NCI-H1417 treated with DMSO at 0.1 percent for 48 hours (cell line): ENCODE results near the gene DOP1A.
"Not testable (repeated sequence)": the region's sequence is repeated elsewhere in the genome, so short reads cannot be mapped to it uniquely, and the experiment has no call there.

Experiments
- DNase-seq: peaks from one replicate; lab custom pipeline; 2025; lab: John Stamatoyannopoulos, UW

The DOP1A gene

DNA sequence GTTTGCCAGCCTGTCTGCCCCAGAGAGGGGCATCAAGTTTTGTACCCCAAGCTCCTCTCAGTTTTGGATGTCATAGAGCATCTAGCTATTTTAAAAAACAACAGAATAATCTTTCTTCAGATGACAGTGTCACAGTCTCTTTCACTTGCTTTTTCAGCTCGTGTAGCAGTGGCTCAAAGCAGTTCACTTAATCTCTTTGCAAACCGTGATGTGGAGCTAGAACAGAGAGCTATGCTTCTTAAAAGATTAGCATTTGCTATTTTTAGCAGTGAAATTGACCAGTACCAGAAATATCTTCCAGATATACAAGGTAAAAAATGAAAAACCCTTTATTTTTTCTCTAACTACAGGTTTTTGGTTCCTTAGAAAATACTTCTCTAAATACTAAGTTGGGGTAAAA, 88.3 kb downstream of the DOP1A start:
- DNase-seq, result no peak

DNA sequence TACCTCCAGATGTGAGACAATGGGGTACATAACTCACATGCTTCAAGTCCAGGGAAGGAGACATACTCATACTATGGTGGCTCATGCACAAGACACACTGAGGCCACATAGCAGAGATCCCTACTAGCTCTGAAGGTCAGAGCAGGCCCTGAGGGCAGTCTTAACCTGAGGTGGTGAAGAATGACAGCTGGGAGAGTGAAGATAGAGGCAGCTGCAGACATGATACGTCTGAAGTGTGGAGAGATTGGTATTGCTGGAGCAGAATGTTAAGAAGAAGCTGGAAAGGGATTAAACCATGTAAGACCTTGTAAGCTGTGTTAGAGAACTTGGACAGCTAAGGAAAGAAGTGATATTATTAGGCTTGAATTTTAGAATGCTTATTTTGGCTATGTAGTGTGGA, 92.7 kb downstream of the DOP1A start:
- no peak for DNase-seq

DNA sequence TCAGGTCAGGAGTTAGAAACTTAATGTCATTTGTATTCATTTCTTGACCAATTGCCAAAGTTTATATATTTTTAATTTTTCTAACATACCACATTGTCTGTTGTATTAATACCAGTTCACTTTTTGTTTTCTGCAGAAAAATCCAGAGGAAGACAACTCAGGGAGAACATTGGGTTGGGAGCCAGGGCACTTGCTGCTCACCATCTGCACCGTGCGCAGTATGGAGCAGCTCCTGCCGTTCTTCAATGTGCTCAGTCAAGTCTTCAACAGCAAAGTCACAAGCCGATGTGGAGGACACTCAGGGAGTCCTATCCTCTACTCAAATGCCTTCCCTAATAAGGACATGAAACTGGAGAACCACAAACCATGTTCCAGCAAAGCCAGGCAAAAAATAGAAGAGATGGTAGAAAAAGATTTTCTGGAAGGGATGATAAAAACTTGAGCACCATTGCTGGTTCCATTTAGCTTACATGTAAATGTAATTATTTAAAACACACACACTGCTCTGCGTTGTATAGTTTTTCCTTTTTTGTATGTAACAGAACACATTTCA, 100.3 kb downstream of the DOP1A start:
- no peak for DNase-seq

DNA sequence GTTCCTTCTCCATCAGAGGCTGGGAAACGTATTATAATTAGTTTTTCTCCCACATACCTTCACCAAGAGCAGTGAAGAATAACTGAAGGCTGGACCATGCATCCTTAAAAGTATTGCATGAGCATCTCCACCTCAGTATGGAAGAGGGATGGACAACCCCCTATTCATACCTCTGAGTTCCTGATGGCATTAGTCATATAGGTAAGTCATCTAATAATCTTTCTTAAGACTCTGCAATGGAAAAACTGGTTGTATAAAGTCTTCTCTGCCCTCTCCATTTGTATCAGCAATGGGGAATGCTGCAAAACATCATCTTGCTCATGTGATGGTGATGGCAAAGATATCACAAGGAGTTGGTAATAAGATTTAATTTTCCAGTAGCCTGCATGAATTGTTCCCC, 101.1 kb downstream of the DOP1A start:
- DNase-seq, result no peak

DNA sequence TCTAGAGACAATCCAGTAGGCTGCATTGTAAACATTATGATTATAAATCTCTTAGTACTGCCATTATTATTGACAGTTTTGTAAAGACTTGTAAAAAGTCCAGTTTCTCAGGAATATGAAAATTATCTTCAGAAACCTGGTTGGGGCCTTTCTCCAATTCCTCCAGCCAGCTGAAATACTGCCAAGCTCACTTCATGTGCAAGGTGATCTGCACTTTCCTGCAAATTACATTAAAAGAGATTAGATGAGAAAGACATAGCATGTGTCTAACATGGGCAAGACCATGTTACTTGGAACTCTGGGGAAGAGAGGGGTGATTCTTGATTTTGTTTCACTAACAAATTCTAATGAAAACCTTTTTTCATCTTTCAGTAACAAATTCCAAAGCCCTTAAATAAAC, 101.6 kb downstream of the DOP1A start:
- DNase-seq, result no peak

DNA sequence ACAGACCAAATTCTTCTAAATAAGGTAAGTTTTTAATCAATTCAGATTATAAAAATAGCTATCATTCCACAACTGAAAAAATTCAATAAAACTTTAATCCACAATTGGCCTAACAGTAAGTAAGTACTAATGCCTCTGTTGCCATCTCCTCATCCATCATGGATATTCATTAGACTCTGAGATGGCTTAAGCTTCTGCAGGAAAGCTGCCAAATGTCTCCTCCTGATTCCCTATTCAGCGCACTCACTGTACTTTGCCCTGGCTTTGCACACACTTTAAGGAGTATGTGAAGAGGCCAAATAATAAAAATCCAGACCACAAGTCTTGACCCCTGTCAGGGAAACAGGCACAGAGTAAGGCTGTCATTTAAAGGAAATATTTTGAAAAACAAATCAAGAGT, 102.0 kb downstream of the DOP1A start:
- DNase-seq, result no peak

DNA sequence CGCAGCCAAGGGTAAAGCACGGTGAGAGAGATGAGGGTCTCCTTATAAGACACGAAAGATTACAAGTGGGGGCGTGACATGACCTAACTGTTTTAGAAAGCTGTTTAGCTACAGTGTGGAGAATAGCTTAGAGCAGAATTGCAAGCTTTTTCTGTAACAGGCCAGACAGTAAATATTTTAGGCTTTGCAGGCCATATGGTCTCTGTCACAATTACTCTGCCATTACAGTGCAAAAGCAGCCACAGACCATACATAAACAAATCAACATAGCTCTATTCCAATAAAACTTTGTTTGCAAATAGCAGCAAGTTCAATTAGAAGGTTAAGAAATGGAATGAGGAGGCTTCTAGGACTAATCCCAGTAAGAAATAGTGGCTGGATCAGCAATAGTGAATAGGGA, 108.8 kb downstream of the DOP1A start:
- no peak for DNase-seq

DNA sequence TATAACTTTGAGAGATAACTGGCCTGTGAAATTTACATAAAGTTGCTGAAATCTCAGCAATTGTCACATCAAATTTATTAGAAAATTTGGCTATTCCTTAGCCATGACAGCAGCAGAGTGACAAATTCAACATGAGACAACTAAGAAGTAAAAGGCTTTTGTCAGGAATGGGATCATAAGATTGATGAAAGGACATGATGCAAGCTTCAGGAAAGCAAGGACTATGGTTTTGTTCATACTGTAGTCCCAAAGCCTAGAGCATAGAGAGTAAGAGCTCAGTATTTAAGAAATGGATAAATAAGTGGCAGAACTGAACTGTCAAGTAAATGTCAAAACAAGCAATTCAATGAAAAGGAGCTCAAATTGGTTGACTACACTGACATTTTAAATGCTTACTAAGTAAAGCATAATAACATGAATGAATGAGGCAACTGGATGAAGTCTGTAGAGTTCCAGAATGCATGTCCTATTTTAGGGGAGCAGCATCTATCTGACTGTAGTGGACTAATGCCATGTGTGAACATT, 113.0 kb downstream of the DOP1A start:
- DNase-seq, result no peak

DNA sequence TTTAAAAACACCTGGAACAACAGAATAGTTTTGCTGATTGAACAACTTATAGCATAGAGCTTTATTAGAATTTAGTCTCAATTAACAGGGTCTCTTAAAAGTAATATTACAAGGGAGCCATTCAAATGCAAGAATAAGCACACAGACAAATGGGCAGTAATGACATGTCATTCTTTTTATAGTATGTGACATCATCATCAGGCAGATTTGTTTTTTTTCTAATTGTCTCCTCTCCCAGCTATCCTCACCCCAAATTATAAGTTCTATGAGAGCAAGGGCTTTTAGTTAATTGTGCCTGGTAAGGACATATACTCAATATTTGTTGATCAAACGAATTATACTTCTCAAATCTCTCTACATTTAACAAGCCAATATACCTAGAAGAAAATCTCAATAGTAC, 114.6 kb downstream of the DOP1A start:
- no peak for DNase-seq

DNA sequence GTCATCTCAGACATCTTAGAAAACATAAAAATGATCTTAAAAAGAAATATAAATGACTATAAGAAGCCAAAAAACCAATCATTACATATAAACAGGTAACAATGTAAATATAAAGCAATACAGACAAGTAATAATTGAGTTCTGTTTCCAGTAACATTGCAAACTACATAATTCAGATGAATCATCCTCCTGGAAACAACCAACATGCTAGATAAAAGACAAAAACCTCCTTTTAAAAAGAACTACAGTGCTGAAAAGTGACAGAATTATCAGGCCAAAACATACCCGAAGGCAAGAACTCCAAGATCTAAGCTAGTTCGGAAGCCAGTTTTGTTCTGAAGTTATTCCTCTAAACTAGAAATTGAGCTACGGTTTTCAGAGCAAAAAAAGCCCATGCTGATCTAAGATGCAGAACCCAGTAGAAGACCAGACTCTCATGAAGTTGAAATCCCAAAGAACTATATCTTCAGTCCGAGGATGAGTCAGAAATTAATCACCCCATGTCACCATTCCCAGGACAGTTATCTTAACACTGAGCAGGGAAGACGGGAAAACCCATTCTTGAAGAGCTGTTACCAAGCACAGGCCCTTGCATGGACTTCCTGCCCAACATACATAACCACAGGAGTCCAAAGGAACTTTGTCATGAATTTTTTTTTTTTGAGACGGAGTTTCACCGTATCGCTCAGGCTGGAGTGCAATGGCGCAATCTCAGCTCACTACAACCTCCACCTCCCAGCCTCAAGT, 115.8 kb downstream of the DOP1A start:
- no peak for DNase-seq

DNA sequence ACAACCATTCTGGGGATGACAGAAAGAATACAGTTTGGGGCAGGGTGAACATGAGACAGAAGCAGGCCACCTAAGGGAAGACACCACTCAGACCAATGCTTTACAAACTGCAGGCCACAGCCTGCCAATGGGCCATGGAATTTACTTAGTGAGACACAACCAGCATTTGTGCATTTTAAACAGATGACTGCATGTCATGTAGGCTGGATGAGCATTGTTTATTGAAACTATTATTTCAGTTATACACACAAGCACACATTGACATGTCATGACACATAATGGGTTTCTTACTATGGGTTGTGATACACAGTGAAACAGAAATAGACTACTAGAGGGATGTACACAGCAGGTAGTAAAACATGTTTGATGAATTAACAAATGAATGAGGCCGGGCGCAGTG, 117.6 kb downstream of the DOP1A start:
- no peak for DNase-seq

DNA sequence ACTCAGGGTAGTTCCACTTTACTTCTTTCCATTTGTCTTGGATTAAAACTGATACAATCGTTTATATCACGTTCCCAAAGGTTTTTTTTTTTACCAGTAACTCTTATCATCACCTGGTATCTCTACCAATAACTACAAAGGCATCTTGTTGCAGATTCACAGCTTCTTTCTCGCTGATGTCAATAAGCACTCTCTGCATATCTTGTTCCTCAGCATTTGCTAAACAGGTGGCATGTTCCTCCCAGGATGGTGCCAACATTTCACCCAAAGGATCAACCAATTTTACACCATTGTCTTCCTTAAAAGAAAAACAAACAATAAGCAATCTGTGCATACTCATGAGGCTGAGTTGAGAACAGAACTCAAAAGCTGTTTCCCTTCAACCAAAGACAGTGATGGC, 121.0 kb downstream of the DOP1A start:
- DNase-seq, result no peak

DNA sequence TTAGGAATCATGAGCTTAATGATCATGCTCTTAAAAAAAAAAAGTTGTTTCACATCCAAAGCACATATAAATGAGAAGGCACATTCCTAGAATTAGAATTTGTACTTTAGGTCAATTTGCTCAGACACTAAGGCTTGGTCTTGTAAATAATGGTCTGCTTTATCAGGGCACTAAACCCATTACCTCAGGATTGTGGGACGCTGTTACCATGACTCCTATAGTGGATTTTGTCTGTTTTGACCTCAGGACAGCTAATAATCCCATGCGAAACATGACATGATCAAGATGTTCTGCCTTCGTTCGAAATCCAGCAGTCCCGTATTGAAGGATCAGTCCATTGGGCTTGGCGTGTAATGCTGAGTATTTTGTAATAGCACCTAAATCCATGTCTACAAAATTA, 123.2 kb downstream of the DOP1A start:
- DNase-seq, result no peak

DNA sequence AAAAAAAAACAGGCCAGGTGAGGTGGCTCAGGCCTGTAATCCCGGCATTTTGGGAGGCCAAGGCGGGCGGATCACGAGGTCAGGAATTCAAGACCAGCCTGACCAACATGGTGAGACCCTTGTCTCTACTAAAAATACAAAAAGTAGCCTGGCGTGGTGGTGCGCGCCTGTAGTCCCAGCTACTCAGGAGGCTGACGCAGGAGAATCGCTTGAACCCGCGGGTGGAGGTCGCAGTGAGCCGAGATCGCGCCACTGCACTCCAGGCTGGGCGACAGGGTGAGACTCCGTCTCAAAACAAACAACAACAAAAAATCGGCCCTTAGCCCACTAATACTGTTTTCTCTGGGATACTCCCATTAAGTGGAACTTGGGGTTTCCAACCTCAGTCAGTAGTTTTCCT, 124.5 kb downstream of the DOP1A start:
- DNase-seq, result not testable (repeated sequence)

DNA sequence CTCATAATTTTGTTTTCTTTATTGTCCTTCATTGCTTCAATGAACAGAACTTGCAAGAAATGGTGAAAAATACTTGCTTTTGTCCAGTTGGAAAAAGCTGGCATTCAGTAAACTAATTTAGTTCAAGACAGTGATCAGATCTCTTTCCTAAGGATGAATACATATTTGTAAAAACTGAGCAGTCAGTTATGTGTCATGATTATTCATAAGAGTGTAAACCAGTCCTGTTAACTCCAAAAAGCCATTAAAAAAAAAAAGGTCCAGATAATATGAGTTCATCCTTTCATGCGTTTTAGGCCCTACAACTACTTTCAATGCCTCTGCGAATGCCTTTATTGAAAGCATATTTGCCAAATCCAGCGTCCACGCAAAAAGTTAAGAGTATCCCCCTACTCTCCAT, 125.0 kb downstream of the DOP1A start:
- DNase-seq, result no peak

DNA sequence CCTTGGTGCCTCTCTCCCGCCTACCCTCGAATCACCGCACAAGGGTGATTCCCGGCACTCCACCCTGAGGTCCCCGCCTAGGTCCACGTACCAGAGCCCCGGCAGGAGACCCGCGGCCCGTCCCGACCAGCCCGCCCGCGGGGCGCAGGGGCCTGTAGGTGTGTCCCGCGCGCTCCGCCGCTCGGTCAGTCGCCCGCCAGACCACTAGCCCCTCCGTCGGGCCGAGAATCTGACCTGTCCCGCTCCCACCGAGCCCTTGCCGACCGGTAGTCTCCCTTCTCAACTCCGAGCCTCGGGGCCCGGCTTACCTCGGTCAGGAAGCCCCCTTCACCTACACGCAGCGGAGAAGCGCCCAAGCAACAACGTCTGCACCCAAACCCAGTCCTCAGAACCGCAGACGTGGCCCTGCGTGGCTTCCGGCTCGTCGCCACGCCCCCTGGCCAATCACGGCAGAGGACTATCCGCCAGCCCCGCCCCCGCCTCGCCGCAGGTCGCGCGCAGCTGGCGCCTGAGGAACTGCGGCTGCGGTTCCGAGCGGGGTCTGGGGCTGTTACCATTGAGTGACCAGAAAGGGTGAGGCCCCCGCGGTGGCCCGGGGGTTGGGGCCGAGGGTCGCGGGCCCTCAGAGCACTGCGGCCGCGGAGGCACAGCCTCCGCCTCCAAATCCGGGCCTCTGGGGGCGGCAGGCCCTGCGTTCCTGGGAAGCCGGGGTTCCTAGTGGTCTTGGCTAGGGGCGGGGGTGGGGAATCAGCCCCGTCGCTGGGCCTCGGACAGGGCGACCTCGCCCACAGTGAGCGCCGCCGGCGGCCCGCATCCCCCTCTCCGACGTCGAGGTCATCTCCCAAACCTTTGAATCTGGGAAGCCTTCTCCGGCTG, 125.6 kb downstream of the DOP1A start, which contains the start of the genes PGM3 and RWDD2A:
Gene PGM3 (minus strand): TSS at position 395 of the 876 bp plus-strand sequence. CDS start 2,253 bp downstream, outside the sequence.
Gene RWDD2A (plus strand): TSS at position 487 of the 876 bp plus-strand sequence. CDS start 1,095 bp downstream, outside the sequence.
- DNase-seq, result no peak

DNA sequence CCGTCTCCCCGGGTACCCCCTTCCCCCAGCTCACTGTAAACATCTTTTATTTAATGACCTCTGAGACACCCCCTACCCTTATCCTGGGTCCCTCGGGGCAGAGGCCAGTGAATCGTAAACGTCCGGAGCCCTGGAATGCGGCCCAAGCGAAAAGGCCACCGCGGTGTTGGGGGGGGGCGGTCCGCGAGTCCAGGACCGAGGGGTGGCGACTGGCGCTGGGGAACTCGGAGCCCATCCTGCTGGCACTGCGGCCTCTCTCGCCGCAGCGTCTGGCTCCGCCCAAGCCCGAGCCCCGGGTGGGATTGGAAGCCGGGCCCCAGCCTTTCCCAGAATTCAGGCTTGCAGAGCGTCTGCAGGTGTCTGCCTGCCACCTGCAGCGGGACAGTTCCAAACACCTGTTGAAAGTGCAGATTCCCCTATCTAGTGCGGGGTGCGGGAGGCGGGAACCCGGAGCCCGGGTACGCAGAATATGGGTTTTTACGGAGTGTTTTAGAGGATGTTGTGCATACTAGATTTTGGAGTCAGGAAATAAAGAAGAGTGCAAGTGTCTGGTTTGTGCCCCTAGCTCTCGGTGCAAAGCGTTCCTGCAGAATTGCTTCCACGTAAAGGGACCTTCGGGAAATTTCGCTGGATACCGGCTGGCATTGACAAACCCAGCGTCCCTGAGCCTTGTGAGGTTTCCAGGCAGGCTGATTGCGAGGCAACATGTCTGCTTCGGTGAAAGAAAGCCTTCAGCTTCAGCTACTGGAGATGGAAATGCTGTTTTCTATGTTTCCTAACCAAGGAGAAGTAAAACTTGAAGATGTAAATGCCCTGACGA, 126.5 kb downstream of the DOP1A start:
- no peak for DNase-seq

DNA sequence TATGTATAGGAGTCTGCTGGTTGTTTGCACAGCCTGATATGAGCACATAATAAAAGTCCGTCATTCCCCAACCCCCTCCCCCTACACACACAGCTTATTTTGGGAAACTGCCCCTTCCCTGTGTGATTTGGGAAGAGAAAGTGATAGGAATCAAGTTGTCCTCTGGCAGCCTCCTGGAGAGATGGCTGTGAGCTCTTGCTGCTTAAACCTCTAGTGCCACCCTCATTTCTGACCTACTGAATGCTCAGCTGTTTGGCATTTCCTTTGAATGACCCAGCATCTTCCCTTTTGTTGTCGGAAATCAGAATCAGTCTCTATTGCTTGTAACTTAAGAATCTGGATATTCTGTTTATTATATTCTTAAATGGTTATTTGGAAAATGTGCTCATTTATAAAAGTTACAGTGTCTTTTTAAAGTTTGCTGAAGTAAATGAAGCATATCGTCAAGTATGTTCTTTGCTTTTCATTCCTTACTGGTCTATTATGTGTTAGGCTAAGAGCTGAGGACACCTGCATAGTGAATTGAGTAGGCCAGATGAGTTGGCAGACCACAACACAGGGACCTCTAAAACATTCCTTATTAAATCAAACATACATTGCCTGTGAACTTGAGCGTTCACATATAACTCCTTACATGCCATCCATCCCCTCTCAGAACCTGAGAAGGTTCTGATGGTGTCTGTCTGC, 131.2 kb downstream of the DOP1A start:
- no peak for DNase-seq

DNA sequence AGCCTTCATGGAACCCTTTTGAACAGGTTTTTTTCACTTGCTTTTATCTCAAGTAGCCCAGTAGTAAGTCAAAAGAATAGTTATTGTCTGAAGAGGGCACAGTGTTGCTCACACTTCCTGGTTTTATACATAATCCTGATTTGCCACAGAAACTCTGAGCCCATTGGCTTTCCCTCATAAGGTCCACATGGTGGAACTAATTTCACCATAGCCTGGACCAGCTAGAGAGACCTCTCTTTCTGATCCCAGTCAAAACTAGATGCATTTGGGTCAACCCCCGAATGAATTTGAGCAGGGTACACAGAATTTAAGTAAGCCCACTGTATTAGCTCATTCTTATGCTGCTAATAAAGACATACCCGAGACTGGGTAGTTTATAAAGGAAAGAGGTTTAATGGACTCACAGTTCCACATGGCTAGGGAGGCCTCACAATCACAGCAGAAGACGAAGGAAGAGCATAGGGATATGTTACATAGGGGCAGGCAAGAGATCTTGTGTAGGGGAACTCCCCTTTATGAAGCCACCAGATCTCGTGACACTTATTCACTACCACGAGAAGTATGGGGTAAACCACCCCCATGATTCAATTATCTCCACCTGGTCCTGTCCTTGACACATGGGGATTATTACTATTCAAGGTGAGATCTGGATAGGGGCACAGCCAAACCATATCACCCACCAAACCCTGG, 131.8 kb downstream of the DOP1A start:
- no peak for DNase-seq

DNA sequence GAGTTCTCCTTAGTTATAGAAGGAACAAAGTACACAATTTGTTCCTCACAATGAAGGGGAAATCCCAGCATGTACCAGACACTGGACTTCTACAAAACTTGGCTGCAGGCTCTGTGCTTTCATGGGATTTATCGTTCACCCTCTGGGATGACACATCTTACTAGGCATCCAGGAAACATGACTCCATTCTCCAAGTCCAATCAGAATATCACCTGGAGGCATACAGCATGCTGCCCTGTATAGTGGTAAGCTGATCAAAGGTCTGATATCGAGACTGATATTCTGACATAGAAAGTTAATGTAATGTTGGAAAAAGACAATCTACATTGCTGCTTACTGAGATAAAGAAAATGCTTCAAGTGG, 132.4 kb downstream of the DOP1A start:
- no peak for DNase-seq

DNA sequence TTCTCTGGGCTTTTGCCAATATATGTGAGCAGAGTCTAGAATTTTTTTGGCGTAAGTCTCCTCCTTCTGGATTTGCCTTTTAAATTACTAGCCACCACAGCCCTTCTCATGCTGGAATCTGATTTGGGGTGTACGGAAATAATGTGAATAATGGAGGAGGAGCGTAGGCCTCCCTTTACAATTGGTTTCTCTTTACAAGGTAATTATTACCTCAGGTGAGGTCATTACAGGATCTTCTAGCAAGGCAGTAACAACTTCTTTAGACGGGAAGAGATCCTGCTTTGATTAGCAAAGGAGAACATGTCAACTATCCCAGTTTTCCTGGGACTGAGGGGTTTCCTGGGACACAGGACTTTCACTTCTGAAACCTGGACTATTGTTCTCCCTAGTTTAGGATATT, 134.6 kb downstream of the DOP1A start:
- no peak for DNase-seq
